CD14-positive monocyte (primary cell): ENCODE data around the gene SPANXA1. TPM values are rescaled to one million over a fixed set of nuclear protein-coding genes. Genes with fewer than 3 reads are reported as not detected.
"Not testable (repeated sequence)": the region's sequence is repeated elsewhere in the genome, so short reads cannot be mapped to it uniquely, and the experiment has no call there.

ENCODE experiments used
- DNase-seq, 3 donors: peaks; one replicate each; pipeline ENCODE4 v3.0.0-alpha.2; 2011 to 2022
- H2AFZ ChIP-seq: 2 replicates; pipeline ENCODE4 v1.6.0; 2012; ENCODE audit warnings: mild to moderate bottlenecking, low read depth, low read length, inconsistent platforms; ENCODE audit not compliant: insufficient read depth, poor library complexity, severe bottlenecking
- H3K27ac ChIP-seq, 2 donors: 1 replicate in 1 of 2; 2 replicates in 1 of 2; pipeline ENCODE4 v1.5.1; 2012 to 2013; ENCODE audit warnings: low read length in 2 of 2, control low read depth in 1 of 2, inconsistent platforms in 1 of 2, low read depth in 1 of 2, mild to moderate bottlenecking in 1 of 2
- H3K27me3 ChIP-seq, 2 donors: one replicate each; pipeline versions ENCODE4 v1.6.0 to v1.6.1; 2011 to 2013; ENCODE audit warnings: low read length in 2 of 2; ENCODE audit not compliant: control insufficient read depth in 2 of 2, insufficient read depth in 2 of 2
- H3K36me3 ChIP-seq, 2 donors: replicated peaks in 1 of 2; 1 replicate in 1 of 2; 2 replicates in 1 of 2; pipeline versions ENCODE4 v1.5.1 to v1.6.1; 2012 to 2013; ENCODE audit warnings: low read length in 2 of 2, control low read depth in 1 of 2, inconsistent platforms in 1 of 2, mild to moderate bottlenecking in 1 of 2; ENCODE audit not compliant: insufficient read depth in 2 of 2, control insufficient read depth in 1 of 2
- H3K4me1 ChIP-seq, 2 donors: 1 replicate in 1 of 2; 2 replicates in 1 of 2; pipeline versions ENCODE4 v1.5.1 to v1.6.1; 2012 to 2013; ENCODE audit warnings: low read length in 2 of 2, control low read depth in 1 of 2, inconsistent platforms in 1 of 2, mild to moderate bottlenecking in 1 of 2, moderate library complexity in 1 of 2; ENCODE audit not compliant: insufficient read depth in 2 of 2, control insufficient read depth in 1 of 2
- H3K4me2 ChIP-seq: replicated peaks from 2 replicates; pipeline ENCODE3; 2012; ENCODE audit warnings: low read length, moderate library complexity, mild to moderate bottlenecking; ENCODE audit not compliant: poor library complexity, severe bottlenecking; ENCODE audit errors: extremely low read depth
- H3K4me3 ChIP-seq, 3 experiments: fragments of 200-600 bp in 1 of 3; sonication (generic) in 1 of 3; replicated peaks in 1 of 3; 1 replicate in 2 of 3; 2 replicates in 1 of 3; pipeline ENCODE4 v1.5.1; 2011 to 2013; ENCODE audit warnings: low read length in 3 of 3, mild to moderate bottlenecking in 3 of 3, control low read depth in 2 of 3, low read depth in 2 of 3, inconsistent platforms in 1 of 3, moderate library complexity in 1 of 3
- H3K79me2 ChIP-seq: 2 replicates; pipeline ENCODE4 v1.6.0; 2012; ENCODE audit warnings: mild to moderate bottlenecking, control low read depth, inconsistent platforms, low read length, moderate library complexity; ENCODE audit not compliant: insufficient read depth
- H3K9ac ChIP-seq: 2 replicates; pipeline ENCODE4 v1.6.0; 2017; ENCODE audit warnings: low read length, mild to moderate bottlenecking; ENCODE audit not compliant: insufficient read depth, poor library complexity, severe bottlenecking
- H3K9me3 ChIP-seq, 2 donors: replicated peaks in 1 of 2; 1 replicate in 1 of 2; 2 replicates in 1 of 2; pipeline versions ENCODE4 v1.5.1 to v1.6.1; 2012 to 2013; ENCODE audit warnings: low read length in 2 of 2, control low read depth in 1 of 2; ENCODE audit not compliant: control insufficient read depth in 1 of 2, insufficient read depth in 1 of 2
- H4K20me1 ChIP-seq: 2 replicates; pipeline ENCODE4 v1.6.0; 2012; ENCODE audit warnings: mild to moderate bottlenecking, low read length, control low read depth, moderate library complexity; ENCODE audit not compliant: insufficient read depth
- H3K27ac Mint-ChIP-seq, 7 donors: one replicate each; pipeline ENCODE4 v1.8.0; 2020; ENCODE audit warnings: mild to moderate bottlenecking in 7 of 7, mixed read lengths in 7 of 7, moderate library complexity in 6 of 7, inconsistent platforms in 2 of 7
- H3K27me3 Mint-ChIP-seq, 3 donors: one replicate each; pipeline ENCODE4 v1.8.0; 2021 to 2022; ENCODE audit warnings: low read depth in 3 of 3, mild to moderate bottlenecking in 3 of 3, mixed read lengths in 3 of 3, moderate library complexity in 3 of 3, inconsistent platforms in 1 of 3
- H3K36me3 Mint-ChIP-seq, 2 donors: one replicate each; pipeline ENCODE4 v1.8.0; 2020; ENCODE audit warnings: mixed read lengths in 2 of 2, inconsistent platforms in 1 of 2, mild to moderate bottlenecking in 1 of 2
- H3K4me1 Mint-ChIP-seq: one replicate; pipeline ENCODE4 v1.8.0; 2020; ENCODE audit warnings: mild to moderate bottlenecking, mixed read lengths
- H3K4me3 Mint-ChIP-seq, 2 donors: one replicate each; pipeline ENCODE4 v1.8.0; 2020; ENCODE audit warnings: mild to moderate bottlenecking in 2 of 2, mixed read lengths in 2 of 2, moderate library complexity in 1 of 2
- H3K9me3 Mint-ChIP-seq, 7 donors: one replicate each; pipeline ENCODE4 v1.8.0; 2020 to 2022; ENCODE audit warnings: mixed read lengths in 7 of 7, mild to moderate bottlenecking in 6 of 7, moderate library complexity in 6 of 7, inconsistent platforms in 2 of 7
- CTCF ChIP-seq: fragments of 200-600 bp; IDR thresholded peaks from one replicate; pipeline ENCODE4 v1.8.0; 2022; ENCODE audit warnings: antibody characterized with exemption, mild to moderate bottlenecking
- WGBS: methylation state at CpG from one replicate; pipeline ENCODE4 v1.1.5; 2013; ENCODE audit warnings: missing lambda C conversion rate; ENCODE audit not compliant: insufficient coverage; 5-methylcytosine and 5-hydroxymethylcytosine counted together
- intact Hi-C, 2 donors: fragments of 100-400 bp; cut with micrococcal nuclease; formaldehyde crosslinking; loops; one replicate each; pipeline versions ENCODE4 v1.15.0 to v1.15.1; 2023
- polyA plus RNA-seq, 3 donors: library from polyadenylated mRNA; depleted of rRNA in 1 of 3; unstranded in 2 of 3; stranded (reverse) in 1 of 3; fragments of 300-500 nt in 2 of 3; fragments of >200 nt in 1 of 3; fragmentation: Illumina TruSeq in 2 of 3; gene quantifications; 1 replicate in 2 of 3; 2 replicates in 1 of 3; pipeline ENCODE4 v1.2.3, GENCODE V29; 2012 to 2021

The SPANXA1 gene
- polyA plus RNA-seq, 3 donors, result not detected

- intact Hi-C loops, result no loop called here
- Histone ChIP-seq H3K79me2 (no peaks in the 10 kb centered on the region), H3K27ac (no peak overlapping the region), H3K9me3 (no peaks in the 10 kb centered on the region), H3K4me1 (no peaks in the 10 kb centered on the region), H3K9ac (no peak overlapping the region), H3K4me3 (no peak overlapping the region), H3K36me3 (no peaks in the 10 kb centered on the region), H2AFZ (no peak overlapping the region), H3K4me2 (no peak overlapping the region), H3K27me3 (no peaks in the 10 kb centered on the region), H4K20me1 (no peaks in the 10 kb centered on the region)
- H3K27ac Mint-ChIP-seq, result no peak overlapping the region
- H3K9me3 Mint-ChIP-seq, result peaks cover 0 to 5% (median 2%) of the 10 kb centered on the region in 7 donors
- H3K4me1 Mint-ChIP-seq, result no peaks in the 10 kb centered on the region
- no peak for TF ChIP-seq CTCF
- WGBS, result no CpG with 5 or more reads among the region's 2 CpGs
- peaks cover 0 to 1% (median 0%) of the 10 kb centered on the region in 3 donors for H3K27me3 Mint-ChIP-seq
- DNase-seq, result no peak
- H3K4me3 Mint-ChIP-seq, result no peak overlapping the region
- H3K36me3 Mint-ChIP-seq, result no peaks in the 10 kb centered on the region
These were observed 34.8 kb upstream of the SPANXA1 start for GRCh38 chrX:141619336-141619735.

GRCh38 chrX:141609111-141609510 lies 24.6 kb upstream of the SPANXA1 start:
- Histone ChIP-seq H3K4me3 (no peak overlapping the region), H3K9ac (no peak overlapping the region), H3K9me3 (no peaks in the 10 kb centered on the region), H3K4me1 (no peaks in the 10 kb centered on the region), H2AFZ (no peak overlapping the region), H3K27me3 (no peaks in the 10 kb centered on the region), H4K20me1 (no peaks in the 10 kb centered on the region), H3K36me3 (no peaks in the 10 kb centered on the region), H3K27ac (no peak overlapping the region), H3K4me2 (no peak overlapping the region), H3K79me2 (no peaks in the 10 kb centered on the region)
- H3K27ac Mint-ChIP-seq, result no peak overlapping the region
- H3K4me3 Mint-ChIP-seq, result no peak overlapping the region
- no peaks in the 10 kb centered on the region for H3K9me3 Mint-ChIP-seq
- H3K27me3 Mint-ChIP-seq, result no peaks in the 10 kb centered on the region
- intact Hi-C loops, result no loop called here
- no peaks in the 10 kb centered on the region for H3K36me3 Mint-ChIP-seq
- no peak for TF ChIP-seq CTCF
- no peaks in the 10 kb centered on the region for H3K4me1 Mint-ChIP-seq
- no peak for DNase-seq
- 100% methylated on average over 1 of the region's 1 CpG for WGBS

GRCh38 chrX:141589408-141589807 lies 4.9 kb upstream of the SPANXA1 start, which contains the start of gene SPANXA2:
Gene SPANXA2 (plus strand): TSS chrX:141589708. CDS start chrX:141589768, 60 bp downstream.
- H3K27ac Mint-ChIP-seq, H3K27me3 ChIP-seq, H3K27ac ChIP-seq, intact Hi-C loops, H3K4me1 ChIP-seq, H3K79me2 ChIP-seq, H4K20me1 ChIP-seq, DNase-seq, H3K36me3 ChIP-seq, H3K27me3 Mint-ChIP-seq, H2AFZ ChIP-seq, H3K36me3 Mint-ChIP-seq, H3K9ac ChIP-seq, H3K4me1 Mint-ChIP-seq, H3K9me3 Mint-ChIP-seq, H3K9me3 ChIP-seq, H3K4me3 Mint-ChIP-seq, H3K4me3 ChIP-seq, H3K4me2 ChIP-seq: not testable (repeated sequence)
- WGBS, result no CpG with 5 or more reads among the region's 10 CpGs
